GM13977 (cell line): ENCODE measurements around the gene TEPSIN.

Experiments
- DNase-seq: peaks from one replicate; pipeline ENCODE4 v3.0.0; 2012; ENCODE audit warnings: low spot score
- in situ Hi-C: fragments of 300-500 bp; cut with MboI; formaldehyde crosslinking; loops from one replicate; pipeline ENCODE4 v1.12.0; 2022; ENCODE audit warnings: low sequenced_read_pairs, low pct_unique_long_range_greater_than_20kb, mixed read lengths, inconsistent platforms; ENCODE audit not compliant: unreplicated experiment
- TF ChIP-seq, protein P1 (sequence below): IDR thresholded peaks from 2 replicates; pipeline ENCODE4 v1.5.1; 2012; ENCODE audit warnings: mild to moderate bottlenecking, control low read depth; ENCODE audit not compliant: insufficient read depth; ENCODE audit errors: extremely low read depth, missing control alignments

TEPSIN gene

GRCh38 chr17:81197831-81198490 lies 40.9 kb downstream of the TEPSIN start:
- no peak for DNase-seq
- in situ Hi-C loops = no loop called here
- TF ChIP-seq, protein P1, sequence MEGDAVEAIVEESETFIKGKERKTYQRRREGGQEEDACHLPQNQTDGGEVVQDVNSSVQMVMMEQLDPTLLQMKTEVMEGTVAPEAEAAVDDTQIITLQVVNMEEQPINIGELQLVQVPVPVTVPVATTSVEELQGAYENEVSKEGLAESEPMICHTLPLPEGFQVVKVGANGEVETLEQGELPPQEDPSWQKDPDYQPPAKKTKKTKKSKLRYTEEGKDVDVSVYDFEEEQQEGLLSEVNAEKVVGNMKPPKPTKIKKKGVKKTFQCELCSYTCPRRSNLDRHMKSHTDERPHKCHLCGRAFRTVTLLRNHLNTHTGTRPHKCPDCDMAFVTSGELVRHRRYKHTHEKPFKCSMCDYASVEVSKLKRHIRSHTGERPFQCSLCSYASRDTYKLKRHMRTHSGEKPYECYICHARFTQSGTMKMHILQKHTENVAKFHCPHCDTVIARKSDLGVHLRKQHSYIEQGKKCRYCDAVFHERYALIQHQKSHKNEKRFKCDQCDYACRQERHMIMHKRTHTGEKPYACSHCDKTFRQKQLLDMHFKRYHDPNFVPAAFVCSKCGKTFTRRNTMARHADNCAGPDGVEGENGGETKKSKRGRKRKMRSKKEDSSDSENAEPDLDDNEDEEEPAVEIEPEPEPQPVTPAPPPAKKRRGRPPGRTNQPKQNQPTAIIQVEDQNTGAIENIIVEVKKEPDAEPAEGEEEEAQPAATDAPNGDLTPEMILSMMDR = no peak

- no peak for DNase-seq
- in situ Hi-C loops = no loop called here
- TF ChIP-seq, protein P1 = no peak
Observed at GRCh38 chr17:81197409-81197795, 41.5 kb downstream of the TEPSIN start.

- in situ Hi-C loops = no loop called here
- DNase-seq = no peak
- TF ChIP-seq, protein P1 = no peak
Observed at GRCh38 chr17:81196505-81197408, 42.1 kb downstream of the TEPSIN start.

GRCh38 chr17:81195941-81196495 lies 42.8 kb downstream of the TEPSIN start:
- in situ Hi-C loops = no loop called here
- no peak for DNase-seq
- TF ChIP-seq, protein P1 = no peak

DNA sequence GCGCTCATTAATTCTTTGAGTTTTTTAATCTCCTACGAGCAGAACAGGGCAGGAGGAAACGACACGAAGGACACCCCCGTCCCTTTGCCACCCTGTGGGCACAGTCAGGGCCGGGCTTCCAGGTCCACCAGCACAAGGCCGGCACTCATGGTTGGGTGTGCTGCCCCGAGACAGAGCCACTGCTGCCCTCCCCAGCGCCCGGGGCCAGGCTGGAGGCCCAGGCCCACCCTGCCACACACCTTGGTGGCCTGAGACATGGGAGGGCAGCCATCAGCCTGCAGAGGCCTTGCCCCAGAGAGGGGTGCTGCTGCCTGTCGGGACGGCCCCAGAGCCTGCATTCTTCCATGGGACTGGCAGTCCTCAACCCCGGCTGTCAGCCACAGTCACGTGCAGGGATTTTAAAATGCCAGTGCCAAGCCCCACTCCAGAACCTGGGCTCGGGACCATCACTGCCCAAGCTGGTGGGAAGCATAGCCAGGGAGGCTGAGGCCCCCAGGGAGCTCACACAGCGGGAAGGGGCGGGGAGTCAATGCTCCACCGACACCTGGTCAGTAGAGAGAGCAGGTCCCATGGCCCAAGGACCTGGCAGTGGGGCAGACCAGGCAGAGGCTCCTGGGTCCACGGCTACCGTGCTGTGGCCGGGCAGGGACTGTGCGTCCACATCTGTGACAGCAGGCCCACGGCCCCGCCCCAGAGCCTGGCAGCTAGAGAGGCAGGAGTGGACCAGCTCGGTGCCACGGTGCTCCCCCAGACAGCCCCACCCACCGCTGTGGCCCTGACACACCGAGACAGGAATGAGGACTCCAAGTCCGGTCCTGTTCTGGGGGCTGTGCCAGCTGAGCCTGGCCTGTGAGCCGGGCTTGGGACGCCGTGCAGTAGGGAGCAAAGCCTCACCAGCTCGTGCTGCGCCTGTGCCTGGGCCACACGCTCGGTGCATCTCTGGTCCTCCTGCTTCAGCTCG lies 43.6 kb downstream of the TEPSIN start:
- no peak for DNase-seq
- TF ChIP-seq, protein P1 = no peak
- in situ Hi-C loops = no loop called here

- in situ Hi-C loops = no loop called here
- TF ChIP-seq, protein P1 = no peak
- no peak for DNase-seq
Observed at GRCh38 chr17:81194225-81194760, 44.6 kb downstream of the TEPSIN start.
